ENCODE measurements around the gene ZNF143. TPM values are rescaled to one million over a fixed set of nuclear protein-coding genes. Genes with fewer than 3 reads are reported as not detected.

The ZNF143 gene
- total RNA-seq, 1 experiment from 2014 or later = 29.2 TPM

GRCh38 chr11:9462806-9463537 is 2.2 kb downstream of the ZNF143 start:
- Histone ChIP-seq H3K23ac (ENCODE audit: insufficient read length, low read depth, low read length) (no peak overlapping the region), H3K18ac (ENCODE audit: insufficient read length, low read depth, low read length) (no peak overlapping the region), H3K9ac (ENCODE audit: extremely low read depth, insufficient read length, low read length) (no peak overlapping the region), H2AFZ (ENCODE audit: low read length) (no peak overlapping the region), H3K27me3 (ENCODE audit: insufficient read depth, low read length) (no peaks in the 10 kb centered on the region), H3K23me2 (ENCODE audit: insufficient read length, low read depth, low read length, poor library complexity, severe bottlenecking) (no peaks in the 10 kb centered on the region), H3K4ac (ENCODE audit: low read depth, low read length) (no peak overlapping the region), H4K91ac (ENCODE audit: insufficient read length, low read depth, low read length) (no peak overlapping the region), H2BK120ac (ENCODE audit: low read depth, low read length, poor library complexity, severe bottlenecking) (no peak overlapping the region), H2AK5ac (ENCODE audit: insufficient read length, low read length) (no peak overlapping the region), H3K4me1 (ENCODE audit: insufficient read depth, low read length) (no peaks in the 10 kb centered on the region), H2BK12ac (ENCODE audit: insufficient read length, low read depth, low read length) (no peak overlapping the region), H3K27ac (ENCODE audit: insufficient read length, low read depth, low read length) (no peak overlapping the region), H3K79me1 (ENCODE audit: insufficient read depth, low read depth, low read length, poor library complexity, severe bottlenecking) (peaks cover 4% of the 10 kb centered on the region), H3K9me3 (ENCODE audit: control insufficient read depth, low read depth, low read length) (no peaks in the 10 kb centered on the region), H4K8ac (replicated peaks; ENCODE audit: insufficient read length, low read depth, low read length) (no peak overlapping the region), H3K79me2 (ENCODE audit: insufficient read depth, low read length) (peaks cover 4% of the 10 kb centered on the region; the same call in 1 of the 2 replicates), H2BK20ac (ENCODE audit: low read depth, low read length, poor library complexity, severe bottlenecking) (no peak overlapping the region), H3K4me2 (ENCODE audit: insufficient read depth, insufficient read length, low read length) (no peak overlapping the region), H3T11ph (ENCODE audit: low read length) (no peak overlapping the region), H3K14ac (ENCODE audit: insufficient read depth, low read length) (no peak overlapping the region), H3K56ac (ENCODE audit: insufficient read length, low read depth, low read length) (no peak overlapping the region), H2BK15ac (ENCODE audit: low read depth, low read length) (no peak overlapping the region), H4K20me1 (ENCODE audit: control insufficient read depth, insufficient read depth, insufficient read length) (no peaks in the 10 kb centered on the region), H4K5ac (ENCODE audit: insufficient read length, low read depth, low read length) (no peak overlapping the region), H2BK5ac (ENCODE audit: insufficient read length, low read length) (no peak overlapping the region)
- Mint-ChIP-seq H3K27ac (peak overlapping the region in 2 of 3 experiments; percentile 76 to 89; a peak in 4 of 7 replicates), H3K4me3 (peak overlapping the region; percentile 95 to 96), H3K36me3 (ENCODE audit: insufficient read depth in 1 of 3, low read depth in 3 of 3) (peaks cover 5 to 8% (median 6%) of the 10 kb centered on the region in 3 experiments), H3K4me1 (peaks cover 13 to 14% of the 10 kb centered on the region in 2 experiments), H3K27me3 (ENCODE audit: low read depth) (no peaks in the 10 kb centered on the region), H3K9me3 (no peaks in the 10 kb centered on the region)
- DNase-seq = no peak
- no CpG with 5 or more reads among the region's 8 CpGs for WGBS (ENCODE audit: extremely low coverage, insufficient read length, low lambda C conversion rate)
- TF ChIP-seq CTCF (conservative IDR thresholded peaks at IDR 0.05) = no peak

Data from H9 (cell line).